H1 (cell line): ENCODE data around the gene EIF4E1B. TPM values are rescaled to one million over a fixed set of nuclear protein-coding genes. Genes with fewer than 3 reads are reported as not detected.

Source experiments
- CTCF ChIA-PET: fragments of 300-600 bp; sonication (Branson Sonifier 250); formaldehyde crosslinking; loops from one replicate; lab custom pipeline; 2021; ENCODE audit not compliant: partially characterized antibody; lab: Charles Lee
- POLR2A ChIA-PET: fragments of 300-600 bp; sonication (Branson Sonifier 250); formaldehyde crosslinking; loops from one replicate; lab custom pipeline; 2021; ENCODE audit warnings: inconsistent platforms; ENCODE audit not compliant: partially characterized antibody; lab: Charles Lee
- DNase-seq, 2 experiments: peaks; one replicate each; pipeline versions ENCODE4 v3.0.0 to v3.0.0-alpha.2; 2010 to 2022; ENCODE audit warnings: low spot score in 2 of 2, low read depth in 1 of 2, mixed read lengths in 1 of 2
- FAIRE-seq: peaks from 2 replicates; lab custom pipeline; 2011; peaks lifted over from hg19 to GRCh38; lab: Jason Lieb, UNC
- H2AFZ ChIP-seq: 2 replicates; pipeline ENCODE4 v1.8.1; 2012; ENCODE audit warnings: low read length, inconsistent platforms
- H2AK5ac ChIP-seq: 2 replicates; pipeline ENCODE4 v1.6.1; 2013; ENCODE audit warnings: low read depth, low read length
- H2BK120ac ChIP-seq: replicated peaks from 2 replicates; pipeline ENCODE3; 2013; ENCODE audit warnings: low read depth, low read length, inconsistent platforms
- H2BK12ac ChIP-seq: 2 replicates; pipeline ENCODE4 v1.6.1; 2013; ENCODE audit warnings: low read depth, low read length
- H2BK15ac ChIP-seq: 2 replicates; pipeline ENCODE4 v1.6.1; 2013; ENCODE audit warnings: low read length
- H2BK20ac ChIP-seq: 2 replicates; pipeline ENCODE4 v1.6.1; 2013; ENCODE audit warnings: low read length
- H2BK5ac ChIP-seq: 2 replicates; pipeline ENCODE4 v1.6.1; 2013; ENCODE audit warnings: low read depth, low read length
- H3K14ac ChIP-seq: 2 replicates; pipeline ENCODE4 v1.6.1; 2013; ENCODE audit warnings: inconsistent platforms; ENCODE audit not compliant: insufficient read length
- H3K18ac ChIP-seq: 2 replicates; pipeline ENCODE4 v1.6.1; 2013; ENCODE audit warnings: low read length; ENCODE audit errors: extremely low read depth
- H3K23ac ChIP-seq: 2 replicates; pipeline ENCODE4 v1.6.1; 2013; ENCODE audit warnings: inconsistent platforms; ENCODE audit not compliant: insufficient read length
- H3K23me2 ChIP-seq: 2 replicates; pipeline ENCODE4 v1.6.1; 2013; ENCODE audit warnings: low read depth, low read length
- H3K27ac ChIP-seq: 2 replicates; pipeline ENCODE4 v1.6.1; 2011; ENCODE audit warnings: low read depth, low read length, inconsistent platforms
- H3K27me3 ChIP-seq, 4 experiments: replicated peaks in 1 of 4; 1 replicate in 1 of 4; 2 replicates in 3 of 4; pipeline versions ENCODE4 v1.6.1 to v1.8.1; 2011 to 2013; ENCODE audit warnings: low read length in 3 of 4, mild to moderate bottlenecking in 3 of 4, inconsistent platforms in 2 of 4, mixed read lengths in 2 of 4, moderate library complexity in 1 of 4; ENCODE audit not compliant: control insufficient read depth in 3 of 4, insufficient read depth in 3 of 4; ENCODE audit errors: extremely low read depth in 1 of 4
- H3K36me3 ChIP-seq, 4 experiments: 2 replicates each; pipeline versions ENCODE4 v1.6.1 to v1.8.1; 2011 to 2013; ENCODE audit warnings: mild to moderate bottlenecking in 4 of 4, low read length in 3 of 4, moderate library complexity in 2 of 4, control low read depth in 1 of 4, inconsistent platforms in 1 of 4; ENCODE audit not compliant: insufficient read depth in 4 of 4, control insufficient read depth in 2 of 4
- H3K4ac ChIP-seq: replicated peaks from 2 replicates; pipeline ENCODE3; 2013; ENCODE audit warnings: low read length, low read depth, mixed read lengths, inconsistent platforms; ENCODE audit not compliant: insufficient read length
- H3K4me1 ChIP-seq, 4 experiments: replicated peaks in 1 of 4; 1 replicate in 1 of 4; 2 replicates in 3 of 4; pipeline versions ENCODE4 v1.6.1 to v1.8.1; 2011 to 2013; ENCODE audit warnings: low read length in 3 of 4, inconsistent platforms in 2 of 4, mixed read lengths in 1 of 4; ENCODE audit not compliant: insufficient read depth in 4 of 4, control insufficient read depth in 3 of 4
- H3K4me2 ChIP-seq, 2 experiments: 2 replicates each; pipeline versions ENCODE4 v1.6.1 to v1.8.1; 2011 to 2013; ENCODE audit warnings: low read depth in 2 of 2, low read length in 2 of 2, control low read depth in 1 of 2, inconsistent platforms in 1 of 2, mild to moderate bottlenecking in 1 of 2; ENCODE audit not compliant: insufficient read depth in 1 of 2
- H3K4me3 ChIP-seq, 4 experiments: fragments of 200-600, 300-600 bp in 1 of 4; sonication (generic), shearing (Covaris generic), sonication (Bioruptor Twin) in 1 of 4; 2 replicates each; pipeline versions ENCODE4 v1.5.1 to v1.8.1; 2011 to 2016; ENCODE audit warnings: low read length in 4 of 4, low read depth in 3 of 4, control low read depth in 2 of 4, inconsistent platforms in 2 of 4, mild to moderate bottlenecking in 2 of 4, mixed read lengths in 1 of 4, moderate library complexity in 1 of 4; ENCODE audit not compliant: insufficient read depth in 2 of 4; ENCODE audit errors: extremely low read depth in 1 of 4
- H3K56ac ChIP-seq: replicated peaks from 2 replicates; pipeline ENCODE3; 2013; ENCODE audit warnings: low read depth, mild to moderate bottlenecking, mixed read lengths, low read length, inconsistent platforms; ENCODE audit not compliant: insufficient read length
- H3K79me1 ChIP-seq: 2 replicates; pipeline ENCODE4 v1.6.1; 2013; ENCODE audit warnings: low read depth, low read length, control low read depth
- H3K79me2 ChIP-seq, 2 experiments: 2 replicates each; pipeline versions ENCODE4 v1.6.1 to v1.8.1; 2012 to 2013; ENCODE audit warnings: low read length in 2 of 2, mild to moderate bottlenecking in 2 of 2, inconsistent platforms in 1 of 2; ENCODE audit not compliant: insufficient read depth in 2 of 2, control insufficient read depth in 1 of 2
- H3K9ac ChIP-seq, 4 experiments: replicated peaks in 1 of 4; 1 replicate in 1 of 4; 2 replicates in 3 of 4; pipeline versions ENCODE4 v1.6.1 to v1.8.1; 2011 to 2013; ENCODE audit warnings: low read depth in 3 of 4, low read length in 3 of 4, control low read depth in 2 of 4, mild to moderate bottlenecking in 2 of 4, moderate library complexity in 2 of 4, inconsistent platforms in 1 of 4; ENCODE audit errors: extremely low read depth in 1 of 4
- H3K9me3 ChIP-seq, 2 experiments: 2 replicates each; pipeline versions ENCODE4 v1.6.1 to v1.8.1; 2012 to 2013; ENCODE audit warnings: mild to moderate bottlenecking in 2 of 2, moderate library complexity in 2 of 2, control low read depth in 1 of 2, inconsistent platforms in 1 of 2, low read depth in 1 of 2, low read length in 1 of 2, mixed read lengths in 1 of 2; ENCODE audit not compliant: insufficient read depth in 2 of 2
- H4K20me1 ChIP-seq, 2 experiments: replicated peaks in 1 of 2; 2 replicates each; pipeline versions ENCODE3 to v1.8.1; 2011 to 2013; ENCODE audit warnings: inconsistent platforms in 2 of 2, low read length in 2 of 2, mild to moderate bottlenecking in 1 of 2; ENCODE audit not compliant: insufficient read depth in 2 of 2, control insufficient read depth in 1 of 2
- H4K5ac ChIP-seq: 2 replicates; pipeline ENCODE4 v1.6.1; 2013; ENCODE audit warnings: low read length, low read depth, mixed read lengths, inconsistent platforms; ENCODE audit not compliant: insufficient read length
- H4K8ac ChIP-seq: 2 replicates; pipeline ENCODE4 v1.8.0; 2013; ENCODE audit warnings: mild to moderate bottlenecking, moderate library complexity, low read length, inconsistent platforms; ENCODE audit not compliant: insufficient read depth; ENCODE audit errors: extremely low read depth
- H4K91ac ChIP-seq: replicated peaks from 2 replicates; pipeline ENCODE3; 2013; ENCODE audit warnings: low read length, mixed read lengths, inconsistent platforms; ENCODE audit not compliant: insufficient read length
- BCL11A ChIP-seq, 2 experiments: IDR thresholded peaks; one replicate each; pipeline ENCODE4 v1.6.1; 2011; ENCODE audit warnings: low read depth in 2 of 2, low read length in 2 of 2, mild to moderate bottlenecking in 2 of 2
- CBX8 ChIP-seq: fragments of 300-800, 300-1000 bp; sonication (generic); IDR thresholded peaks from 2 replicates; pipeline ENCODE4 v1.7.1; 2016; ENCODE audit warnings: low read depth, low read length, borderline replicate concordance
- CEBPB ChIP-seq: IDR thresholded peaks from 2 replicates; pipeline ENCODE4 v1.6.1; 2012; ENCODE audit warnings: low read depth, low read length
- JUND ChIP-seq: IDR thresholded peaks from 2 replicates; pipeline ENCODE4 v1.6.1; 2011; ENCODE audit warnings: mild to moderate bottlenecking, improper control_type of control experiment, low read length
- KDM4A ChIP-seq: IDR thresholded peaks from one replicate; pipeline ENCODE4 v1.7.1; 2012; ENCODE audit warnings: low read depth, mild to moderate bottlenecking, moderate library complexity, low read length, inconsistent platforms; ENCODE audit not compliant: severe bottlenecking
- SIN3A ChIP-seq, 2 experiments: IDR thresholded peaks in 1 of 2; conservative IDR thresholded peaks in 1 of 2; 2 replicates each; pipeline ENCODE4 v1.6.1; 2011 to 2012; ENCODE audit warnings: low read length in 2 of 2, improper control_type of control experiment in 1 of 2, low read depth in 1 of 2, mild to moderate bottlenecking in 1 of 2
- SUZ12 ChIP-seq: fragments of 200-600 bp; sonication (generic); IDR thresholded peaks from 2 replicates; pipeline ENCODE4 v1.6.1; 2012; ENCODE audit warnings: mild to moderate bottlenecking, inconsistent platforms, low read length, moderate library complexity, mixed read lengths
- WGBS, 2 experiments: shearing (Covaris generic) in 1 of 2; methylation state at CpG; one replicate each; pipeline versions ENCODE4 v1.1.6 to v1.1.7; 2013 to 2015; ENCODE audit warnings: low lambda C conversion rate in 2 of 2, mixed read lengths in 2 of 2, inconsistent platforms in 1 of 2, low coverage in 1 of 2, missing lambda C conversion rate in 1 of 2; ENCODE audit not compliant: insufficient replicate concordance in 2 of 2, insufficient coverage in 1 of 2, insufficient read length in 1 of 2; ENCODE audit errors: extremely low coverage in 1 of 2, missing lambda C conversion rate in 1 of 2; 5-methylcytosine and 5-hydroxymethylcytosine counted together
- polyA plus RNA-seq, 7 experiments: library from polyadenylated mRNA; depleted of rRNA in 3 of 7; stranded (reverse) in 5 of 7; unstranded in 2 of 7; fragments of >200 nt in 5 of 7; fragments of 200-250 nt in 2 of 7; gene quantifications; 1 replicate in 5 of 7; 2 replicates in 1 of 7; 4 replicates in 1 of 7; pipeline versions ENCODE4 v1.2.1 to v1.2.3, GENCODE V29; 2011 to 2013; ENCODE audit warnings: missing spikeins in 2 of 7, mixed read lengths in 2 of 7
- total RNA-seq: library from RNA; stranded (reverse); fragmentation: NEBNext Ultra II Directional; extraction: Animal tissue kit (Norgen Biotek cat#: 25700); gene quantifications from 2 replicates; pipeline ENCODE4 v1.2.1, GENCODE V29; 2021
- TF ChIP-seq, protein P1 (sequence below), 3 experiments: IDR thresholded peaks; 1 replicate in 2 of 3; 2 replicates in 1 of 3; pipeline versions ENCODE4 v1.5.1 to v1.6.1; 2011; ENCODE audit warnings: low read length in 3 of 3, mild to moderate bottlenecking in 3 of 3, inconsistent platforms in 2 of 3, low read depth in 1 of 3, moderate library complexity in 1 of 3; ENCODE audit not compliant: insufficient read depth in 1 of 3; ENCODE audit errors: control extremely low read depth in 1 of 3

Gene EIF4E1B
- total and polyA plus RNA-seq, 2 of the 8 experiments (the other 6 are each of a cell fraction or from before 2014, with no cell fraction given), result 0.97 to 1.3 TPM

GRCh38 chr5:176662371-176663333 lies 32.2 kb downstream of the EIF4E1B start:
- H4K5ac ChIP-seq, result no peak overlapping the region
- no peak overlapping the region for H3K4ac ChIP-seq
- no peak overlapping the region for H3K18ac ChIP-seq
- H2BK15ac ChIP-seq, result no peak overlapping the region
- H2BK120ac ChIP-seq, result no peak overlapping the region
- no peak overlapping the region for H2BK20ac ChIP-seq
- DNase-seq (no peak), FAIRE-seq (no peak)
- H3K27ac ChIP-seq, result no peak overlapping the region
- 90% methylated on average over 20 of the region's 21 CpGs; no CpG with 5 or more reads in 1 of the 2 experiments for WGBS, 2 experiments
- H4K8ac ChIP-seq, result peak overlapping the region; percentile 35; the same call in 1 of the 2 replicates
- no peak overlapping the region for H2BK12ac ChIP-seq
- H3K36me3 ChIP-seq, result no peaks in the 10 kb centered on the region
- no peak overlapping the region for H2AFZ ChIP-seq
- H3K4me1 ChIP-seq, result peaks cover 0 to 12% (median 8%) of the 10 kb centered on the region in 4 experiments; a peak in 6 of 7 replicates
- peaks cover 4% of the 10 kb centered on the region; the same call in 1 of the 2 replicates for H3K23me2 ChIP-seq
- no peak overlapping the region for H4K91ac ChIP-seq
- no peak overlapping the region for H3K23ac ChIP-seq
- H3K9ac ChIP-seq, result no peak overlapping the region
- no peaks in the 10 kb centered on the region for H3K79me2 ChIP-seq
- no peaks in the 10 kb centered on the region for H3K9me3 ChIP-seq
- no peak overlapping the region for H3K4me3 ChIP-seq
- H3K27me3 ChIP-seq, result no peaks in the 10 kb centered on the region
- H2BK5ac ChIP-seq, result no peak overlapping the region
- no peak overlapping the region for H2AK5ac ChIP-seq
- H3K14ac ChIP-seq, result no peak overlapping the region
- CTCF ChIA-PET, result interaction anchor here (0.7 to 35.1 kb wide), 7 partner anchors 9 to 220 kb away, joined by 3 to 859 read pairs (median 5); no protein-coding TSS in a partner anchor
- H3K79me1 ChIP-seq, result no peaks in the 10 kb centered on the region
- H3K56ac ChIP-seq, result no peak overlapping the region
- POLR2A ChIA-PET, result interaction anchor here (0.6 kb wide), 1 partner anchor 134 kb away, joined by 4 read pairs; no protein-coding TSS in a partner anchor
- H4K20me1 ChIP-seq, result peaks cover 0 to 4% of the 10 kb centered on the region in 2 experiments
- no peak overlapping the region for H3K4me2 ChIP-seq
- TF ChIP-seq JUND, result no peak
- TF ChIP-seq CEBPB, result no peak
- TF ChIP-seq SUZ12, result no peak
- no peak for TF ChIP-seq KDM4A
- TF ChIP-seq CBX8, result no peak
- no peak for TF ChIP-seq SIN3A (conservative IDR thresholded peaks at IDR 0.05 in 1 of 2, IDR thresholded peaks at IDR 0.05 in 1 of 2; ENCODE audit: low read depth in 1 of 2, low read length in 2 of 2)
- no peak for TF ChIP-seq BCL11A (IDR thresholded peaks at IDR 0.05; ENCODE audit: low read depth in 2 of 2, low read length in 2 of 2)
- TF ChIP-seq, protein P1, sequence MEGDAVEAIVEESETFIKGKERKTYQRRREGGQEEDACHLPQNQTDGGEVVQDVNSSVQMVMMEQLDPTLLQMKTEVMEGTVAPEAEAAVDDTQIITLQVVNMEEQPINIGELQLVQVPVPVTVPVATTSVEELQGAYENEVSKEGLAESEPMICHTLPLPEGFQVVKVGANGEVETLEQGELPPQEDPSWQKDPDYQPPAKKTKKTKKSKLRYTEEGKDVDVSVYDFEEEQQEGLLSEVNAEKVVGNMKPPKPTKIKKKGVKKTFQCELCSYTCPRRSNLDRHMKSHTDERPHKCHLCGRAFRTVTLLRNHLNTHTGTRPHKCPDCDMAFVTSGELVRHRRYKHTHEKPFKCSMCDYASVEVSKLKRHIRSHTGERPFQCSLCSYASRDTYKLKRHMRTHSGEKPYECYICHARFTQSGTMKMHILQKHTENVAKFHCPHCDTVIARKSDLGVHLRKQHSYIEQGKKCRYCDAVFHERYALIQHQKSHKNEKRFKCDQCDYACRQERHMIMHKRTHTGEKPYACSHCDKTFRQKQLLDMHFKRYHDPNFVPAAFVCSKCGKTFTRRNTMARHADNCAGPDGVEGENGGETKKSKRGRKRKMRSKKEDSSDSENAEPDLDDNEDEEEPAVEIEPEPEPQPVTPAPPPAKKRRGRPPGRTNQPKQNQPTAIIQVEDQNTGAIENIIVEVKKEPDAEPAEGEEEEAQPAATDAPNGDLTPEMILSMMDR (IDR thresholded peaks at IDR 0.05; ENCODE audit: control extremely low read depth in 1 of 3, insufficient read depth in 1 of 3, low read depth in 1 of 3, low read length in 3 of 3), result no peak
